ENCODE measurements around the gene PHKA1.

DNA sequence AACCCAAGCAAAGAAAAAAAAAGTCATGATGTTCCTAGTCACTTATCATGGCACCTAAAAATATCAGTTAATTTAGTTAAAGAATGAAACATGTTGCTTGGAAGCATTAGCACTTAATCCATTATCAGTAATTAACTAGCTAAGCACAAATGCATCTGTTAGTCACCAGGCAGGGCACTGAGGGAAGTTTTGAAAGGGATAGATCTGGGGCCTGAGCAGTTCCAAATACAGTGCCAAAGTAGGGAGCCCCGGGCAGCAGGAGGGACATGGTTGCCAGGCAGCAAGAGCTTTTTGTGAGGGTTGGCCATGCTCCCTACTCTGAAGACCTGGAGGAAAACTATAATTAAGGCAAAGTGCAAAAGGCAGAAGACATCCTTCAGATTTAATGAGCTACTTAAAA lies 62.0 kb downstream of the PHKA1 start:
- TF ChIP-seq POLR2A (IDR thresholded peaks at IDR 0.05) (no peak), CTCF (IDR thresholded peaks at IDR 0.05) (no peak)
